ENCODE results near the gene WDR11.

The WDR11 gene

GRCh38 chr10:120946497-120946896 is 95.3 kb downstream of the WDR11 start:
- no peak for TF ChIP-seq CTCF (IDR thresholded peaks at IDR 0.05)

DNA sequence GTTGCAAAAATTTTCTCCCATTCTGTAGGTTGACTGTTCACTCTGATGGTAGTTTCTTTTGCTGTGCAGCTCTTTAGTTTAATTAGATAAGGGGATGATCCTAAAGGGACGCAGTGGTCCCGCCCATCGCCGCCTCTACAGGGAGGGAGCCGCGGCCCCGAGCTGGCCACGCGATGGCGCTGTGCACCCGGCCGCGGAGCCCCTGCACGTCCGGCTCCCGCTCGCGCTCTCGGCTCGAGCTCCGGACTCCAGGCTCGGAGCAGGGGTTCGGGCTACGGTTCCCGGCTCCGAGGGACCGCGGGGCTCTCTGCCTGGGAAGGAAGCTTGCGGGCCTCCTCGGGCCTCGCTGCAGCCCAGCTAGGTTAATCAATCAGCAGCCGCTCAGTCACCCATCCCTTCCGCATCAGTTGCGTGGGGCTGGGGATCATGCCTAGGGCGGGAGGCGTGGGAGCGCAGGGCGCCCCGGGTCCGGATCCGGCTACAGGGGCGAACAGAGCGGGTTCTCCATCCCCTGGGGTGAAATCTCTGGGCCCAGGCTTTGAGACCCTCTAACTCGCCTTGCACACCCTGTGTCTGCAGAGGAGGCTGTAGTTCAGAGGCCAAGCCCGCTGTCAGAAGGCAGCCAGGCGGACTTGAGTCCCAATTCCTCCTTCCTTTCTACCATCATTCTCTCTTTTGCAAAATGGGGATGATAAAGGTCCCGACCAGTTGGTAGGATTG is 97.9 kb downstream of the WDR11 start:
- no peak for TF ChIP-seq CTCF (IDR thresholded peaks at IDR 0.05)

GRCh38 chr10:120949609-120950031 is 98.5 kb downstream of the WDR11 start:
- no peak for TF ChIP-seq CTCF (IDR thresholded peaks at IDR 0.05)

GRCh38 chr10:120950051-120950561 is 98.9 kb downstream of the WDR11 start:
- TF ChIP-seq CTCF (IDR thresholded peaks at IDR 0.05): no peak

GRCh38 chr10:120951288-120951687 is 100.1 kb downstream of the WDR11 start:
- no peak for TF ChIP-seq CTCF (IDR thresholded peaks at IDR 0.05)

DNA sequence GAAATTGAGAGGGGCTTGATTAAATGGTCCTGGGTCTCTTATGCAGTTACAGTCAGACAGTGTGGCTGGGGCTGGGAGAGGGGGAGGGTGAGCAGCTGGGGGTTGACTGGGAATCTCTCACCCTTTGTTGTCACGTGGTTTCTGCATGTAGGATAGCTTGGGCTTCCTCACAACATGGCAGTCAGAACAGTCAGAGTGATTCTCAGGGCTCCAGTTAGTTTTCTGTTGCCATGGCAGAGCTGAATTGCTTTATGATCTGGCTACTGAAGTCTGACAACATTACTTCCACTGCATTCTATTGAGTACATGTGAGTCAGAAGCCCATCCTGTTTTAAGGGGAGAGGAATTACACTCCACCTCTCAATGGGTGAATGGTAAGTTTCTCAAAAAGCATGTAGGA is 102.7 kb downstream of the WDR11 start:
- TF ChIP-seq CTCF (IDR thresholded peaks at IDR 0.05): no peak

Data from LNCAP (cell line).